H1 (cell line): ENCODE results near the gene HRCT1. TPM values are rescaled to one million over a fixed set of nuclear protein-coding genes. Genes with fewer than 3 reads are reported as not detected.

Source experiments
- ASH2L ChIP-seq: fragments of 200-600, 300-600 bp; sonication (generic); IDR thresholded peaks from one replicate; pipeline ENCODE4 v1.7.1; 2017; ENCODE audit warnings: low read length
- BCL11A ChIP-seq, 2 experiments: IDR thresholded peaks; one replicate each; pipeline ENCODE4 v1.6.1; 2011; ENCODE audit warnings: low read depth in 2 of 2, low read length in 2 of 2, mild to moderate bottlenecking in 2 of 2
- CHD7 ChIP-seq: fragments of 300-600 bp; sonication (generic); IDR thresholded peaks from 2 replicates; pipeline ENCODE4 v1.7.1; 2012; ENCODE audit warnings: low read length, moderate library complexity, mild to moderate bottlenecking, inconsistent platforms; ENCODE audit not compliant: insufficient replicate concordance
- EGR1 ChIP-seq: IDR thresholded peaks from 2 replicates; pipeline ENCODE4 v1.6.1; 2011; ENCODE audit warnings: low read depth, low read length, borderline replicate concordance
- GABPA ChIP-seq: IDR thresholded peaks from 2 replicates; pipeline ENCODE4 v1.6.1; 2011; ENCODE audit warnings: mild to moderate bottlenecking, low read length, moderate library complexity, borderline replicate concordance; ENCODE audit not compliant: insufficient read depth
- JUN ChIP-seq: IDR thresholded peaks from 2 replicates; pipeline ENCODE4 v1.6.1; 2011; ENCODE audit warnings: low read depth, mild to moderate bottlenecking, improper control_type of control experiment, low read length
- MAFK ChIP-seq: IDR thresholded peaks from 2 replicates; pipeline ENCODE4 v1.6.1; 2012; ENCODE audit warnings: low read depth, mild to moderate bottlenecking, improper control_type of control experiment, low read length
- SIN3A ChIP-seq, 2 experiments: IDR thresholded peaks in 1 of 2; conservative IDR thresholded peaks in 1 of 2; 2 replicates each; pipeline ENCODE4 v1.6.1; 2011 to 2012; ENCODE audit warnings: low read length in 2 of 2, improper control_type of control experiment in 1 of 2, low read depth in 1 of 2, mild to moderate bottlenecking in 1 of 2
- SP1 ChIP-seq: IDR thresholded peaks from 2 replicates; pipeline ENCODE4 v1.6.1; 2011; ENCODE audit warnings: low read depth, low read length
- ZNF274 ChIP-seq: IDR thresholded peaks from 2 replicates; pipeline ENCODE4 v1.7.0; 2012; ENCODE audit warnings: low read length, borderline replicate concordance; ENCODE audit errors: extremely low read depth
- polyA plus RNA-seq, 7 experiments: library from polyadenylated mRNA; depleted of rRNA in 3 of 7; stranded (reverse) in 5 of 7; unstranded in 2 of 7; fragments of >200 nt in 5 of 7; fragments of 200-250 nt in 2 of 7; gene quantifications; 1 replicate in 5 of 7; 2 replicates in 1 of 7; 4 replicates in 1 of 7; pipeline versions ENCODE4 v1.2.1 to v1.2.3, GENCODE V29; 2011 to 2013; ENCODE audit warnings: missing spikeins in 2 of 7, mixed read lengths in 2 of 7
- total RNA-seq: library from RNA; stranded (reverse); fragmentation: NEBNext Ultra II Directional; extraction: Animal tissue kit (Norgen Biotek cat#: 25700); gene quantifications from 2 replicates; pipeline ENCODE4 v1.2.1, GENCODE V29; 2021

HRCT1 gene
- total and polyA plus RNA-seq, 2 of the 8 experiments (the other 6 are each of a cell fraction or from before 2014, with no cell fraction given): not detected

GRCh38 chr9:35919212-35920008 lies 13.4 kb downstream of the HRCT1 start (continued):
- TF ChIP-seq CHD7 (no peak), JUN (no peak), SIN3A (conservative IDR thresholded peaks at IDR 0.05 in 1 of 2, IDR thresholded peaks at IDR 0.05 in 1 of 2; ENCODE audit: low read depth in 1 of 2, low read length in 2 of 2) (no peak), EGR1 (no peak), BCL11A (IDR thresholded peaks at IDR 0.05; ENCODE audit: low read depth in 2 of 2, low read length in 2 of 2) (no peak), ASH2L (no peak), SP1 (no peak), ZNF274 (no peak), GABPA (no peak), MAFK (no peak)
